Mucosa of gallbladder (tissue), 1 donor: ENCODE measurements around the gene CLSTN3. TPM values are rescaled to one million over a fixed set of nuclear protein-coding genes. Genes with fewer than 3 reads are reported as not detected.

Source experiments
- DNase-seq: peaks from one replicate; pipeline ENCODE4 v3.0.0-alpha.2; 2020; ENCODE audit warnings: low spot score
- total RNA-seq: library from RNA; stranded (reverse); gene quantifications from one replicate; pipeline ENCODE4 v1.2.1, GENCODE V29; 2021
- donor health status: DM: no; HTN: no; CAD: no.

CLSTN3 gene
- total RNA-seq, 1 donor from 2014 or later, result 40.6 TPM

DNA sequence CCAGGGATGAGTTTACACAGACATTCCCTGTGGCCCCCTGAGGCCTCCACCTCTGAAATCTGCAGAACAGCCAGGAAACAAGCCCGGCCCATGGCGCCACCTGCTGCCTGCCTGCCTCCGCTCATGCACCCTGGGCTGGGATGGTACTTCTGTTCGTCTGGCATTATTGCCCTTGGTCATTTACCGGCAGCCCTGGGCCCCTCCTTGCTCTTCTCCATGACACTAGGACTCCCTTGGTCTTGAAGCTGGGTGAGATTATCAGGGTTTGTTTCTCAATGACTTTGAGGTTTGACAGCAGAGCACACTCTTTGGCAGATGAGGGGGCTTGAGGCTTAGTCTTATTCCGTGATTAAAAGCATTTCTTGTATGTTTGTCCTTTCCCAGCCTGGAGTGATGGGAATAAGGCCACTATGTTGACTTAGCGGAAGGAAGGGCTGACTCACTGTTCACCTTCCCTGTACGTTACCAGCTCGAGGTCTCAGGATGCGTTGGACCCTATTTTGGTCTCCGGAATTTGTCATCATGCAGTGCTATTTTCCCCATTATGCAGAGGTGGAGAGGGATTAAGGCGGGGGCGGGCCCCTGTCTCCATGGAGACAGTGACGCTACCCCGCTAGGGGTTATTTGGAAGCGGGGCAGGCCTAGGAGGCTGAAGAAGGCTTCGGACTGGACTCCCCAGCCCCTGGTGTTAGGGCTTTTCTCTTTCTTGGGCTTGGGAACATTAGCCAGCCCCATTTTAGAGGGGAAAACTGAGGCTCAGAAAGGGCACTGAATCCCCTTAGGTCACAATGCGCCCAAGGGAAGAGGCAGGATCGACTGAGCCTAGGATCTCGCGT lies 58.6 kb downstream of the CLSTN3 start:
- peak; percentile 56 for DNase-seq

DNA sequence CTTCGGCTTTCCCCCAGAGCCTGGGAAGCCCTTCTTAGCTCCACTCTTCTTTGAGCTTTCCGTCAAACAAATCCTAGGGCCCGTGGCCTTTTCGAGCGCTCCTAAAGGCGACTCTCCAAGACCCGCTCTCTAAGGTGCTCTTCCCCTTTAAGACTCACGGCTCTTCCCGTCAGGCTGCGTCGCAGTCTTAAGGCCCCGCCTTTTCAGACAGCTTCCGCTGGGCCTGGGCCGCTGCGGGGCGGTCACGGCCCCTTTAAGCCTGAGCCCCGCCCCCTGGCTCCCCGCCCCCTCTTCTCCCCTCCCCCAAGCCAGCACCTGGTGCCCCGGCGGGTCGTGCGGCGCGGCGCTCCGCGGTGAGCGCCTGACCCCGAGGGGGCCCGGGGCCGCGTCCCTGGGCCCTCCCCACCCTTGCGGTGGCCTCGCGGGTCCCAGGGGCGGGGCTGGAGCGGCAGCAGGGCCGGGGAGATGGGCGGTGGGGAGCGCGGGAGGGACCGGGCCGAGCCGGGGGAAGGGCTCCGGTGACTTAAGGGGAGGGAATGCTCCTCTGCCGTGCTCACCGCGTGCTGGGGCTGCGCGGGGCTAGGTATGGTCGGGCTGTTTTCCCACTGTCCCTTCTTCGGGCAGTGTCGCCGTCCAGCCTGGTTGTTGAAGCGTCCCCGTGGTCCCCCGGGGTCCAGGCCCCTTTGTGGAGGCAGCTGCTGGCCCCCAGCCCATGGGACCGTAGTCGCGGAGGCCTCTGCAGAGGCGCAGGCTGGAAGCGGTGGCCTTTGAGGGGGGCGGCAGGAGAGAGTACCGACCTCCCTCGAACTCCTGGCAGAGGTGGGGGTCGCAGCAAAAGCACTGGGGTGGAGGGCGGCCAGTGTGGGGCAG lies 59.5 kb downstream of the CLSTN3 start, which contains the start of gene PEX5:
PEX5 (plus strand) TSS at position 289 of the 870 bp plus-strand sequence. CDS start 692 bp downstream, outside the sequence.
- DNase-seq, result peak; percentile 90

DNA sequence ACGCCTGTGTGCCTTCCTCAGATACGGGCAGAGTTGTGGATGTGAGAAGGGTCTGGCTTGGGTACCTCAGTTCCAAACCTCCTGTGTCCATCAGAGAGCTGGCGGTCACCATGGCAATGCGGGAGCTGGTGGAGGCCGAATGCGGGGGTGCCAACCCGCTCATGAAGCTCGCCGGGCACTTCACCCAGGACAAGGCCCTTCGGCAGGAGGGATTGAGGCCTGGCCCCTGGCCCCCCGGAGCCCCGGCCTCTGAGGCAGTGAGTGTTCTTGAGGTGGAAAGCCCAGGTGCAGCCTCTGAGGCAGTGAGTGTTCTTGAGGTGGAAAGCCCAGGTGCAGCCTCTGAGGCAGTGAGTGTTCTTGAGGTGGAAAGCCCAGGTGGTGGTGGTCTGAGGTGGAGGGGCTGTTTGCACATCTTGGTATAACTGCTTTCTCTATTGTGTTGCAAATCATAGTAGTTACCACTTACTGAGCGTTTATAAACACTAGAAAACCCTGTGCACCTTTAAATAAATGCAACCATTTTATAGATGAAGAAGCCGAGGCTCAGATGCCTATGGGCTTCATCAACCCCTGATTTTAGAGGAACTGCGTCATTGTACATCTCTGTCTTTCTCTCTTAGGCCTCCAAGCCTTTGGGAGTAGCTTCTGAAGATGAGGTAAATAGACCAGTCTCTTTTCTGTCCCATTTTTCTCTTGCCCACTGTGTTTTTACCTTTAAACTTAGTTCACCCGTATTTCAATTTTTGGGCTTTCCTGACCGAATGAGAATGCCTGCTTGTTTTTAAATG lies 60.3 kb downstream of the CLSTN3 start:
- no peak for DNase-seq

DNA sequence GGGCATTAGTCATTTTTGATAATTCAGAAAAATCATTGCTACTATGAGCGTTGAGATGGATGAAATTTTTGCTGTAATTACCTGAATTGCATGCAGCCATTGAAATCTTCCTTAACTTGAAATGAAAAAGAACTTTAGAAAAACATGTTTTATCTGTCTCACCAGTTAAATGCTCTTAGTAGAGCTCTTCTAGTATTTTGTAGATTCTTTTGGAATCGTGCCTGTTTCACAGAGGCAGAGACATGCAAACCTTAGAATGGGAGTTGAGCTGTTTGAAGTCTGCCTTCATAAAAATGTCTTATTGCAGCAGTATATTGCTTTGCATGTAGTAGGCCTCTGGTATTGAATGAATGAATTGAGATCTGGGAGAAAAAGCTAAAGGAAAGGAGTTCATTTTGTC lies 63.5 kb downstream of the CLSTN3 start:
- no peak for DNase-seq

DNA sequence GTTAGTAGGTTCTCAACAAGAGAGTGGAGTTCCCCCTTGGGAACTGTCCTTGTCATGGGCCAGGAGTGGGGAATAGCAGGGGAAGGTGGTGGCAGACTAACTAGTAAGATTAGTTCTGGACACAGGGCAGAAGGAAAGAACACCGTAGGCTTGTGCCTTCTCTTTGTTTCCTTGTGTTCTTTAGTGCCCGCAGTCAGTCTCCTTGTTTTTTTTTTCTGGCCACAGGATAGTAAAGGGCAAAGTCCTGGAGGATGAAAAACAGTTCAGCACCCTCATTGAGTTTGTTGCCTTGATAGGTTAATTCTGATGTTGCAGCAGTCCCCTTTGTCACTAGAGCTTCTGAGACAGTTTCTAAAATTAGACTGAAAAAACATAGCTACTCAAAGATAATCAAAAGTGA lies 67.7 kb downstream of the CLSTN3 start:
- DNase-seq, result peak; percentile 17

DNA sequence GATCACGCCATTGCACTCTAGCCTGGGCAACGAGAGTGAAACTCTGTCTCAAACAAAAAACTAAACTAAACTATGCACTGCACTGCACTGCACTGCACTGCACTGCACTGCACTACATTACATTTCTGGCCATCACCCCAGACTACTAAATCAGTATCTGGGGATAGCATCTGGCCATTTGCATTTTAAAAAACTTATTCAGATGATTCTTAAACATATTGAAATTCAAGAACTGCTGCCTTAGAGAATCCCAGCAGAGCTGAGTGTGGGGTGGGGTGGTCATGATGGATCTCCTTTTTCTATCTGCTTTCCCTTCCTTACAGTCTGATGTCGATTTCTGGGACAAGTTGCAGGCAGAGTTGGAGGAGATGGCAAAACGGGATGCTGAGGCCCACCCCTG lies 72.9 kb downstream of the CLSTN3 start:
- no peak for DNase-seq

DNA sequence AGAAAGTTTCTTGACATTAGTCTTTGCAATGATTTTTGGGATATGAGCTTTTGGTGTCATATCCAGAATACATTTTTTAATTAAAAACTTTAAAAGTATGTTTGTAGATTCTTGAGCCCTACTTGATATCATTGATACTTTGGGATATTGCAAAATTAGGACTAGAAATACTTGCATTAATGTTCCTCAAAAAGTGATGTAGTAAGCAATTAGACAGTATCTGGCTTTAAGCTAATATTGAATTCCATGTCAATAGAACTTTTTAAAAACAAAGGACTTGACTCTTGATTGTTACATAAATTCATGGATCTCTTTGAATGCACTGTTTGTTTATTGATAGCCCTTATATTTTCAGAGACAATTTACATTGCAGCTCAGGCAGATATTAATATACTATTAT lies 74.9 kb downstream of the CLSTN3 start:
- no peak for DNase-seq

DNA sequence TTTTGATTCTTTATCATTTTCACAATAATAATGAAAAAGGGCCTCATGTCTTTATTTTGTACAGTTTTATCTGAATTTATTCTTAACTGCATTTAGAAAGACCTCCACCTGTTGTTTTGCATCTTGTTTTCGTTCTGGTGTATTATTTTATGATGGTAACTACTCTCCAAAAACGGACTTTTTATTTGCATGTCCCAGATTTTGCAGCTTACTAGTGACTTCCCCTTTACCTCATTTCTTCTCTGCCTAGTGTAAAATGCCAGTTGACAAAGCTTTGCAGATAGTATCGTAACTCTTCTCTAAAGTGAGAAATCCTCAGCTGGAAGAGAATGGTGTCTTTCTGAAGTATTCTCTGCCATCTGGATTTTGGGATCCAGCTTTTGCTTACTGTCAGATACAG lies 76.5 kb downstream of the CLSTN3 start:
- DNase-seq, result no peak

DNA sequence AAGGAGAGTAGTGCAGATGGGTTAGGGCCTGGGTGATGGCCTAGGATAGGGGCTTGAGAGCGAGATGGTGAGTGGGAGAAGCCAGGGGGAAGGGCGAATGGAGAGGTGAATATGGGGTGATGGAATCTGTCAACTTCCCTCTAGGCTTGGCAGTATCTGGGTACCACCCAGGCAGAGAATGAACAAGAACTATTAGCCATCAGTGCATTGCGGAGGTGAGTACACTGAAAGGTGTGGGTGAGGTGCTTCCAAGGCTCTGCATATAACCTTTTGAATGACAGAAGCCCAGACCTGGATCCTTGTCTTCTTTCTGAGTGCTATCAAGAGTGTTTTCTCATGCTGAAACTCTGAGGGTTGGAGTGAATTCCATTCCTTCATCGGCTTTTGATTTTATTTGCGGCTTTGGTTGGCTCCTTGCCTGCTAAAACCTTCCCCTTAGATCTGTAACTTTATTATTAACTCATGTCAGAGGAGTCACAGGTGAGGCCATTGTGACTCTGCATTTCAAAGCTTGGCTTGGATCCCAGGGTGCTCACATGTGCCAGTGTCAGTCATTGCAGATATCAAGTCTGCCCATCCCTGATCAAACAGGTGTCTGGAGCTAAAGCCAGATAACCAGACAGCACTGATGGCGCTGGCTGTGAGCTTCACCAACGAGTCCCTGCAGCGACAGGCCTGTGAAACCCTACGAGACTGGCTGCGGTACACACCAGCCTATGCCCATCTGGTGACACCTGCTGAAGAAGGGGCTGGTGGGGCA lies 77.9 kb downstream of the CLSTN3 start:
- peak; percentile 66 for DNase-seq

Other genes with a start within 250 kb of the CLSTN3 start
- 13.1 TPM for gene LRRC23, start 225.5 kb upstream of the CLSTN3 start, total RNA-seq
- 30.5 TPM for gene ENO2, start 215.8 kb upstream of the CLSTN3 start, total RNA-seq
- 153 TPM for gene ATN1, start 202.4 kb upstream of the CLSTN3 start, total RNA-seq
- gene RNU7-1, start 186.6 kb upstream of the CLSTN3 start, total RNA-seq, result not detected
- 265 TPM for gene C12orf57, start 186.3 kb upstream of the CLSTN3 start, total RNA-seq
- 66.4 TPM for gene PTPN6, start 179.0 kb upstream of the CLSTN3 start, total RNA-seq
- 141 TPM for gene PHB2, start 159.7 kb upstream of the CLSTN3 start, total RNA-seq
- gene EMG1, start 159.5 kb upstream of the CLSTN3 start, total RNA-seq, result 31.8 TPM
- 26.6 TPM for gene LPCAT3, start 111.9 kb upstream of the CLSTN3 start, total RNA-seq
- gene C1S, start 69.7 kb upstream of the CLSTN3 start, total RNA-seq, result 319 TPM
- gene C1R, start 37.9 kb upstream of the CLSTN3 start, total RNA-seq, result 303 TPM
- gene C1RL, start 21.2 kb upstream of the CLSTN3 start, total RNA-seq, result 49.6 TPM
- 7.1 TPM for gene RBP5, start 1.5 kb upstream of the CLSTN3 start, total RNA-seq
- 53.7 TPM for gene PEX5, start 59.3 kb downstream of the CLSTN3 start, total RNA-seq
- gene ACSM4, start 173.7 kb downstream of the CLSTN3 start, total RNA-seq, result not detected